Measurements from ENCODE around the gene GNG7. TPM values are rescaled to one million over a fixed set of nuclear protein-coding genes. Genes with fewer than 3 reads are reported as not detected.
"Not testable (repeated sequence)": the region's sequence is repeated elsewhere in the genome, so short reads cannot be mapped to it uniquely, and the experiment has no call there.

Gene GNG7
- total RNA-seq, 2 donors from 2014 or later = 2.1 to 4.5 TPM

DNA sequence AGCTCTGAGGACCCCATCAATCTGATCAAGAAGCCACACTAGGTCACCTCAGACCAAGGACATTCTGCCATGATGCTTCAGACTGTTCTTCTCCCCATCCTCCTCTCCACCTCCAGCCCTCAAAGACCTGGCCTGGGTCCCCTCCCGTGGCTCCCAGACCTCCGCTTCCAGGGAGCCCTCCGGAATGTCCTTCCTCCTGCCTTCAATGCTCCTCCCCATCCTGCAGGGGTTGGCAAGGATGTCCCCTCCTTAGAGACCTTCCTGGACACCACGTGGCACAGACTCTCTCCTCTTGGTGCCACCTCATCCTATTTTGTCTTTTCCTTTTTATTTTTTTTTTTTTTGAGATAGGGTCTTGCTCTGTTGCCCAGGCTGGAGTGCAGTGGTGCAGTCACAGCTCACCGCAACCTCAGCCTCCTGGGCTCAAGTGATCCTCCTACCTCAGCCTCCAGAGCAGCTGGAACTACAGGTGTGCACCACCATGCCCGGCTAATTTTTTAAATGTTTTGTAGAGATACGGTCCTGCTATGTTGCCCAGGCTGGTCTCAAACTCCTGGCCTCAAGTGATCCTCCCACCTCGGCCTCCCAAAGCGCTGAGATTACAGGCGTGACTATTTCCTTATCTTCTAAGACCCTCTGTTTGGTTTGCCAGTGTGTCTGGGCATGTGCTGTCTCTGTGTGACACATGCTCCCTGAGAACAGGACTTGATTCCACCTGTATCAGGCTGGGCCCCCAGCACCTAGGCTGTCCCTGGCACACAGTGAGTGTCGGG lies 84.9 kb downstream of the GNG7 start:
- H3K9me3 ChIP-seq (ENCODE audit: control insufficient read depth, low read length, poor library complexity, severe bottlenecking) = no peaks in the 10 kb centered on the region
- H3K27me3 Mint-ChIP-seq = no peaks in the 10 kb centered on the region
- DNase-seq (no peak), ATAC-seq (no peak)
- H3K4me3 Mint-ChIP-seq = peak overlapping the region; percentile 77
- H3K27ac Mint-ChIP-seq = peak overlapping the region; percentile 93
- peaks cover 43% of the 10 kb centered on the region for H3K4me1 Mint-ChIP-seq
- H3K36me3 Mint-ChIP-seq (ENCODE audit: low read depth) = no peaks in the 10 kb centered on the region

DNA sequence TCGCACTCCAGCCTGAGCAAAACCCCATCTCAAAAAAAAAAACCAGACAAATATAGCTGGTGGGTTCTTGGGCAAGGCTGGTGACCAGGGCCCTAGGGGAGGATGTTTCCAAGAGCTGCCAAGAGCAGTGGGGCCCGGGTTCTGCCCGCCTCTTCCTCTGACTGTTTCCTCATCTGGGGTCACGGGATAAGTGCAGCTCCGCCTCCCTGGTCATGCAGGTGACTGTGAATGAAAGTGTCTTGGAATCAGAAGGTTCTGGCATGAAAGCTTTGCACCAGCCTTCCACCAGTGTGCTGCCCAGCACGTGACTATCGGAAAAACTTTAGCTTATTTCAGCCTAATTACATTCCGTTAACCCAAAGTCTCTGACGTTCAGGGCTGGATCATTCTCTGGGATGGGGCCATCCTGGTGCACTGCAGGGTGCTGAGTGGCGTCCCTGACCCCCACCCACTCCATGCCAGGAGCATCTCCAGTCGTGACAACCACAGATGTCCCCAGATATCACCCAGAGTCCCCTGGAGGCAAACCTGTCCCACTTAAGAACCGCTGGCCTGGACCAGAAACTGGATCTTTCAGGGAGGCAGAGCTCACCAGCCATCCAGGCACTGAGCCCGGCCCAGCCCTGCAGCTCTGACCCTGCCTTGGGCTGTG lies 85.6 kb downstream of the GNG7 start:
- Mint-ChIP-seq H3K36me3 (ENCODE audit: low read depth) (no peaks in the 10 kb centered on the region), H3K4me1 (peaks cover 41% of the 10 kb centered on the region), H3K27me3 (no peaks in the 10 kb centered on the region), H3K27ac (no peak overlapping the region), H3K4me3 (peak overlapping the region; percentile 77)
- peak; percentile 15 for ATAC-seq
- H3K9me3 ChIP-seq (ENCODE audit: control insufficient read depth, low read length, poor library complexity, severe bottlenecking) = no peaks in the 10 kb centered on the region
- DNase-seq = no peak

DNA sequence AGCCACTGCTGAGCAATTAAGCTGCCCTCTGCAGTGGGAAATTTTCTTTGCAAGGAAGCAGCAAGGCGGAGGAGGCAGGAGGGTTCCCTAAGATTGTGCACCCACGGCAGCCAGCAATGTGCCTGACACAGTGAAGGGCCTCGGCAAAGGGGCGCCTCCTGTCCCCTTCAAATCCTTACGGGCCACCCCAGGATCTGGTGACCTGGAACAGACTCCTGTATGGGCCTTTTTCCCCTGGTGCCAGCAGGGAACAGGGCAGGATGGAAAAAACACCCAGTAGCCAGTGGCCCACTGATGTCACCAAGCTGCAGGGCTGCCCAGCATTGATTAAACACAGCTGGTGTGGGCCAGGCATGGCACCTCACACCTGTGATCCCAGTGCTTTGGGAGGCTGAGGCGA lies 86.7 kb downstream of the GNG7 start:
- Mint-ChIP-seq H3K4me1 (peaks cover 35% of the 10 kb centered on the region), H3K4me3 (no peak overlapping the region), H3K27ac (no peak overlapping the region), H3K36me3 (ENCODE audit: low read depth) (no peaks in the 10 kb centered on the region), H3K27me3 (no peaks in the 10 kb centered on the region)
- DNase-seq = no peak
- no peaks in the 10 kb centered on the region for H3K9me3 ChIP-seq (ENCODE audit: control insufficient read depth, low read length, poor library complexity, severe bottlenecking)
- no peak for ATAC-seq

DNA sequence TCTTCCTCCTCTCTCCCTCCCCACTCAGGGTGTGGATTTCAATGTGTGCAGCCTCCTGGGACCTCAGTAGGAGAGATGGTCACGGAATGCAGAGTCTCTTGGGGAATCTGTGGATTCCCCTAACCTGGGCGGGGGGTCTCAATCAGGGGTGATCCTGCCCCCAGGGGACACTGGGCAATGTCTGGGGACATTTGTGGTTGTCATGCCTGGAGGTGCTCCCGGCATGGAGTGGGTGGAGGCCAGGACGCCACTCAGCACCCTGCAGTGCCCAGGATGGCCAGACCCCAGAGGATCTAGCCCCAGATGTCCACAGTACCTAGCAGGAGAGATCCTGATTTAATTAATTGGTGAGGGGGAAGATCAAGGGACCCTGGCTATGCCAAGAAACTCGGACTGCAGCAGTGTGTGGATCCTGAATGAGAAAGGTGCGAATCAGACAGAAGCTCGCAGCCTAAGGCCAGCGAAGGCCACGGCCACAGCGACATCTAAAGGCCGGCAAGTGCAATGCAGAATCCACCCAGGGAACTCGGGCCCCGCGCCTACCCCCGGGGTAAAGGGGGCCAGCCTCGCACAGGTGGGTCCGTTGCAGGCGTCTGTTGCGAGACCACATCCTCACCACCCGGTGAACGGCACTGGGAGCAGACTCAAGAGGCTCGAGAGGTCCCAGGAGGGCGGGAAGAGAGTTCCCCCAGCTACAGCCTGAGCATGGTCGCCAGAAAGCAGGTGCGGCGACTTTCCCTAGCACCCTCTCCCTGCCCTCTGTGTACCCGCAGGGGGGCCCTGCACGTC lies 88.8 kb downstream of the GNG7 start:
- Mint-ChIP-seq H3K36me3 (ENCODE audit: low read depth) (no peaks in the 10 kb centered on the region), H3K27ac (no peak overlapping the region), H3K27me3 (no peaks in the 10 kb centered on the region), H3K4me3 (no peak overlapping the region), H3K4me1 (peaks cover 25% of the 10 kb centered on the region)
- DNase-seq = peak; percentile 39 to 52 (median 40)
- peak; percentile 61 for ATAC-seq
- no peaks in the 10 kb centered on the region for H3K9me3 ChIP-seq (ENCODE audit: control insufficient read depth, low read length, poor library complexity, severe bottlenecking)

DNA sequence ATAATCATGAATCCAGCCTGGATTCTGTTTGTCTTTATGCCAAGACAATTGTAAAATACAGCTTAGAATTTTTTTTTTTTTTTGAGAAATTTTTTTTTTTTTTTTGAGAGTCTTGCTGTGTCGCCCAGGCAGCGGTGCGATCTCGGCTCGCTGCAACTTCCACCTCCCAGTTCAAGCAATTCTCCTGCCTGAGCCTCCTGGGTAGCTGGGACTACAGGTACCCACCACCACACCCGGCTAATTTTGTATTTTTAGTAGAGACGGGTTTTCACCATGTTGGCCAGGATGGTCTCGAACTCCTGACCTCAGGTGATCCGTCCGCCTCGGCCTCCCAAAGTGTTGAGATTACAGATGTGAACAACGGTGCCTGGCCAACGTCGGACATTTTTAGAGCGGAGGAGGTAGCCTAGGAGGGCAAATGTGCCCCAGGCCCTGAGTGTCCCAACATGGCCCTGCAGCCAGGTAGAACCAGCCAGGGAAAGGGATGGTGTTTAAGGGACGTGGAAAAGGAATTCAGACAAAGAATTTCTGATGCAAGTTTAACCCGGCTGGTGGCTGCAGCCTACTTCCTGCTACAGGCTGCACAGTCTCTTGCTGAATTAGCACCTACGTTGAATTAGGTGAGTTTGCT lies 89.8 kb downstream of the GNG7 start:
- peaks cover 23% of the 10 kb centered on the region for H3K4me1 Mint-ChIP-seq
- H3K4me3 Mint-ChIP-seq = no peak overlapping the region
- ATAC-seq = no peak

DNA sequence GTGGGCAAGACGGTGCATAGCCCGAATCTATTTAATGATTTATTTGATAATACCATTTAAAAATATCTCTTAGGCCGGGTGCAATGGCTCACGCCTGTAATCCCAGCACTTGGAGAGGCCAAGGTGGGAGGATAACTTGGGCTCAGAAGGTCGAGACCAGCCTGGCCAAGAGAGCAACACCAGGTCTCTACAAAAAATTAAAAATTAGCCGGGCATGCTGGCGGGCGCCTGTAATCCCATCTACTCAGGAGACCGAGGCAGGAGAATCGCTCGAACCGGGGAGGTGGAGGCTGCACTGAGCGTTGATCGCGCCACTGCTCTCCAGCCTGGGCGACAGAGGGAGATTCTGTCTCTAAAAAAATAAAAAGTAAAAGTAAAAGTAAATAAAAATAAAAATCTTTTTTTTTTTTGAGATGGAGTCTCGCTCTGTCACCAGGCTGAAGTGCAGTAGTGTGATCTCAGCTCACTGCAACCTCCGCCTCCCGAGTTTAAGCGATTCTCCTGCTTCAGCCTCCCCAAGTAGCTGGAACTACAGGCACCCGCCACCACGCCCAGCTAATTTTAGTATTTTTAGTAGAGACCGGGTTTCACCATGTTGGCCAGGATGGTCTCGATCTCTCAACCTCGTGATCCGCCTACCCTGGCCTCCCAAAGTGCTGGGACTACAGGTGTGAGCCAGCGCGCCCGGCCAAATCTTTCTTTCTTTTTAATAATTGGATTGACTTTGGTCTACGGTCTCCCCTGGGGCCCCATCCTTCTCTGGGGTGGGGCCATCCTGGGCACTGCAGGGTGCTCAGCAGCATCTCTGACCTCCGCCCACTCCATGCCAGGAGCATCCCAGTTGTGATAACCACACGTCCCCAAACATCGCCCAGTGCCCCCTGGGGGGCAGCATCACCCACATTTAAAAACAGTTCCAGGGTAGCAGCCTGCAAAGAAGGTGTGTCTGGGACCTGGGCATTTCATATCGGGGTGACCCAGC lies 90.7 kb downstream of the GNG7 start:
- peak overlapping the region; percentile 80 for H3K27ac Mint-ChIP-seq
- H3K4me1 Mint-ChIP-seq = peaks cover 18% of the 10 kb centered on the region
- H3K4me3 Mint-ChIP-seq = peak overlapping the region; percentile 83
- H3K9me3 ChIP-seq (ENCODE audit: control insufficient read depth, low read length, poor library complexity, severe bottlenecking) = no peaks in the 10 kb centered on the region
- H3K27me3 Mint-ChIP-seq = peaks cover 5% of the 10 kb centered on the region
- no peaks in the 10 kb centered on the region for H3K36me3 Mint-ChIP-seq (ENCODE audit: low read depth)
- no peak for ATAC-seq
- no peak for DNase-seq

More for the DNA sequence above, 89.8 kb downstream of the GNG7 start:
- Mint-ChIP-seq H3K36me3 (ENCODE audit: low read depth) (no peaks in the 10 kb centered on the region), H3K27ac (no peak overlapping the region), H3K27me3 (peaks cover 4% of the 10 kb centered on the region)
- H3K9me3 ChIP-seq (ENCODE audit: control insufficient read depth, low read length, poor library complexity, severe bottlenecking) = no peaks in the 10 kb centered on the region
- DNase-seq = no peak

DNA sequence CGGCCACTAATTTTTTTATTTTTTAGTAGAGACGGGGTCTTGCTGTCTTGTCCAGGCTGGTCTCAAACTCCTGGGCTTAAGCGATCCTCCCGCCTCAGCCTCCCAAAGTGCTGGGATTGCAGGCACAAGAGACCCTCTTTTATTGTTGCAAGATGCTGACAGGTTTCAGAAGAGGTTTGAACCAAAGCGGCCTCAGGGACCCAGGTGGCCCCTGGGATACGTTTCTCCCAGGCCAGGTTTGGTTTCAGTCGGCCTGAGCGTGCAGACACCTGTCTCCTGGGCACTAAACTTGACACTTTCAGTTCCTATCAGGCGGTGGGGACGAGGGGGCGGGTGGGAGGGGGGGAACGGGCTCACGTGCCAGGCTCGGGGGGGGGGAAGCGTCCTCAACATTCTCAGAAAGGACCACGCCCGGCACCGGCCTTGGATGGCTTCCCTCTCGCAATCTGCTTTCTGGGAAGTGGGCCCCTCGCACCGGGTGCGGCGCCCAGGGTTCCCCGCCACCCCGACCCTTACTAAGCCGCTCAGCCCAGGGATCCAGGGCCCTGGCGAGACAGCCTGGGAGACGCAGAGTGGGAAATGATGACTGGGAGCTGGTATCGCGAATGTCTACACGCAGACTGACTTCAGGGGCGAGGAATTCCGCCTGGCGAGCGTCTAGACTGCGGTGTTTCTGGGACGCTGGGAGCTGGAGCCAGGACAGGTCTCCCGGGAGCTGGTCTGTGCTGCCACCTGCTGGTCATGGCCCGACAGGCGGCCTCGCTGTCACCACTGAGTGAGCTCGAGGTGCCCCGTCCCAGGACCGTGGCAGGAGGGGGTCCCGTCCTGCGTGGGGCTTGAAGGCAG lies 91.6 kb downstream of the GNG7 start:
- ATAC-seq = peak; percentile 71
- peaks cover 18% of the 10 kb centered on the region for H3K4me1 Mint-ChIP-seq
- no peaks in the 10 kb centered on the region for H3K9me3 ChIP-seq (ENCODE audit: control insufficient read depth, low read length, poor library complexity, severe bottlenecking)
- peak overlapping the region; percentile 80 for H3K27ac Mint-ChIP-seq
- peaks cover 5% of the 10 kb centered on the region for H3K27me3 Mint-ChIP-seq
- no peaks in the 10 kb centered on the region for H3K36me3 Mint-ChIP-seq (ENCODE audit: low read depth)
- DNase-seq = peak; percentile 78 to 91 (median 85)
- peak overlapping the region; percentile 83 for H3K4me3 Mint-ChIP-seq

DNA sequence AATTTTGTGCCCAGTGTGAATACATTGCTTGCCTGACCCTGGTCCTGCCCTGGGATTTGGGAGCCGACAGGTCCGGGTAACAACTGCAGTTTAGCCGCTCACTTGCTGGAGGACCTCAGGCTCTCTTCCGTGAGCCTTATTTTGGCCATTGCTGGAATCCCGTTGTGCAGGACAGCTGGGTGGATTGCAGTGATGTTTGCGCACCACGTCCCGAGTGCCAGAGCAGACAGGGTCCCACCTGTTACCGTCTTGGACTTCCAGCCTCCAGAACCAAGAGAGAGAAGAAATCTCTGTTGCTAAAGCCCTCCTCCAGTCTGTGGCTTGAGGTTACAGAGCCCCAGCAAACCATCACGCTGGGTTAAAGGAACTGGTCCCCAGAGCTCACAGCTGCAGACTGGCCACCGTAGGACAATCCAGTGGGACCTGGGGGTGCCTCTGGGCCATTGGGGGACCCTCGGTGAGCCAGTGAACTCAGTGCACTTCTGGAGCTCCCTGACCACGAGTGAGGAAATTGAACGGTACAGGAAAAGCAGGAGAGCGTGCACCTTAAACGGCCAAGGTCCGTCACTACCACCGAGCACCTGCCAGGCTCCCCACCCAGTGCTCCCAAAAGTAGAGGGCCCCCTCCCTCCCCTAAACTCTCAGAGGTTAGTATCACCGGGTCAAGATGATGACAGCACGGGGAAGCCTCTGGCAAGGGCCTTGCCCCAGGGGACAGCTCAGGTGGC lies 92.9 kb downstream of the GNG7 start:
- peaks cover 18% of the 10 kb centered on the region for H3K4me1 Mint-ChIP-seq
- H3K27ac Mint-ChIP-seq = peak overlapping the region; percentile 90

DNA sequence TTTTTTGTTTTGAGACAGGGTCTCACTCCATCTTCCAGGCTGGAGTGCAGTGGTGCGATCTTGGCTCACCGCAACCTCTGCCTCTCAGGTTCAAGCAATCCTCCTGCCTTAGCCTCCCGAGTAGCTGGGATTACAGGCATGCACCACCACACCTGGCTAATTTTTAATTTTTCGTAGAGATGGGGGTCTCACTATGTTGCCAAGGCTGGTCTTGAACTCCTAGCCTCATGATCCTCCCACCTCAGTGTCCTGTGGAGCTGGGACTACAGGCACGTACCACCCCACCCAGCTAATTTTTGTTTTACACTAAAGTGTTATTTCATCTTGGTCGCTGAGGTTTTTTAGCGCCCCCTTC lies 93.5 kb downstream of the GNG7 start:
- H3K36me3 Mint-ChIP-seq (ENCODE audit: low read depth); H3K27me3 Mint-ChIP-seq; ATAC-seq; H3K9me3 ChIP-seq (ENCODE audit: control insufficient read depth, low read length, poor library complexity, severe bottlenecking); DNase-seq: not testable (repeated sequence)
- Mint-ChIP-seq H3K4me1 (peaks cover 18% of the 10 kb centered on the region), H3K4me3 (peak overlapping the region; percentile 91), H3K27ac (peak overlapping the region; percentile 90)

More for the DNA sequence above, 92.9 kb downstream of the GNG7 start:
- Mint-ChIP-seq H3K27me3 (peaks cover 5% of the 10 kb centered on the region), H3K36me3 (ENCODE audit: low read depth) (no peaks in the 10 kb centered on the region), H3K4me3 (no peak overlapping the region)
- DNase-seq (no peak), ATAC-seq (no peak)
- no peaks in the 10 kb centered on the region for H3K9me3 ChIP-seq (ENCODE audit: control insufficient read depth, low read length, poor library complexity, severe bottlenecking)

DNA sequence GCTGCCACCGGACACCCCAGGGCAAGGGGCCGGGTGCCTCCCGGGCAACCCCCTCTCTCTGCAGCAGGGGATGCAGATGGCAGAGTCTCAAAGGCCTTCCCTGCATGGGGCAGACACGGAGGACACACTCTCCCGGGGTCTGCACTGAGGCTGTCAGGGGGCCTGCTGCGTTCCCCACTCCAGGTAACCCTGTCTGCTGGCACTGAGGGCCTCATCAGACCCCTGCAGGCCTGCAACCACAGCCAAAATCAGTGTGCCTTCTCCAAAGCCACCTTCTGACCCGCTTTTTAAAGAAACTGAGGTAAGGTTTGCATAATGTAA lies 93.9 kb downstream of the GNG7 start:
- Mint-ChIP-seq H3K36me3 (ENCODE audit: low read depth) (no peaks in the 10 kb centered on the region), H3K27me3 (peaks cover 5% of the 10 kb centered on the region), H3K4me1 (peaks cover 15% of the 10 kb centered on the region), H3K4me3 (peak overlapping the region; percentile 91), H3K27ac (peak overlapping the region; percentile 90)
- DNase-seq = no peak
- no peak for ATAC-seq
- H3K9me3 ChIP-seq (ENCODE audit: control insufficient read depth, low read length, poor library complexity, severe bottlenecking) = no peaks in the 10 kb centered on the region
